GM18505 (cell line): Measurements from ENCODE around the gene PCGF5.
A peak's percentile ranks its signal among the peaks of the same experiment; 100 is the strongest.
"Not testable (repeated sequence)": the region's sequence is repeated elsewhere in the genome, so short reads cannot be mapped to it uniquely, and the experiment has no call there.

Source experiments
- ATAC-seq: cut with Tn5 transposase; IDR thresholded peaks from one replicate; pipeline ENCODE4 v1.9.1; 2021; ENCODE audit not compliant: unreplicated experiment
- POLR2A ChIP-seq: IDR thresholded peaks from 4 replicates; pipeline ENCODE4 v1.6.1; 2011; ENCODE audit warnings: borderline replicate concordance; ENCODE audit not compliant: insufficient read depth, insufficient read length; ENCODE audit errors: extremely low read depth

Gene PCGF5

DNA sequence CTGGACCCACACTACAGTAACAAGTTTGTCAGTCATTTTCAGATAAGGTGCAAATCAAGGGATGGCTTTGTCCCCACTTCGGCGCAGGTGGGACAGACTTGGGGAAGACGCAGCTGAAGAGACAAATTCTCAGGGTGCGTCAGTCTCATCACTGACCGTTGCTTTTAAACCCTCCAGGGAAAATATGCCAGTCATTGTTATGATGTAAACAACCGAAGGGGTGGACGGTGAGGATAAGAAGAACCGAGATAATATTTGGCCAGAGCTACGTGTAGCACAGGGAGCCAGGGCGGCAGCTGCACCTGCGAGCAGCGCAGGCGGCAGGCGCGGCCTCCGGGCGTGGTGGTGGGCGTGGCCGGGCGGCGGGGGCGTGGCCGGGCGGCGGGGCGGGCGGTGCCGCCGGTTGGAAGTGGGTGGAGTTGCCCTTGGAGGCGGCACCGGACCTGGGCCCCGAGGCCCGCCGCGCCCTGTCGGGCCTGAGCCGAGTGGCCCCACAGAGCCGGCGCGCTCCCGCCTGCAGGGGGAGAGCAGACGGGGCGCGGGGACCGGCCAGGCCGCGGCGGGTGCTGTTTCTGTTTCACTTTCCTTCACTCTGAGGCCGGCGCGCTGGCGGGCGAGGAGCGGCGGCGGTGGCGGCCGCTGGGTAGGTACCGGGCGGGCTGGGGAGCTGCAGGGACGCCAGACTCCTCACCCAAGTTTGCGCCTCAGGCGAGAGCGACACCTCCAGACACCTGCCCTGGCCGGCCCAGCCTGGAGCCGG, at the start of gene PCGF5:
PCGF5 (plus strand) TSS at position 470 of the 760 bp plus-strand sequence. CDS start 2,209 bp downstream, outside the sequence.
- ATAC-seq, result peak; percentile 95
- peak; percentile 81 for TF ChIP-seq POLR2A

DNA sequence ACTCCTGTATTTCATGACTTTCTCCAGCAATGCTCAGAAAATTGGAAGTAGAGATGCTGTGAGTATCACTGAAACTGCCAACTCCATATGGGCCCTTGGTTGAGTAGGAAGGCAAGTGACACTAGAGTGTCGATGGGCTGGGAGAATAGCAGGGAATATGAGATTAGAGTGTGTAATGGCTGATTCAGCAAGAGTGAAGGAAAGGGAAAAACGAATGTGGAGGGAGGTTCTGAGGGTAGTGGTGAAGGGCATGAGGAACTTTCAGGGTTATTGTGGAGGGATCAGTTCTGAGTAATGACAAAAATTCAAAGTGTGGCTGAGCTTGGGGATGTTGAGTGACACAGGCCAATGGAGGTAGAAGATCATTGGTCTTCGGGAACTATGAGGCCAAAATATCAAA, 49.0 kb upstream of the PCGF5 start:
- no peak for ATAC-seq
- TF ChIP-seq POLR2A, result no peak

DNA sequence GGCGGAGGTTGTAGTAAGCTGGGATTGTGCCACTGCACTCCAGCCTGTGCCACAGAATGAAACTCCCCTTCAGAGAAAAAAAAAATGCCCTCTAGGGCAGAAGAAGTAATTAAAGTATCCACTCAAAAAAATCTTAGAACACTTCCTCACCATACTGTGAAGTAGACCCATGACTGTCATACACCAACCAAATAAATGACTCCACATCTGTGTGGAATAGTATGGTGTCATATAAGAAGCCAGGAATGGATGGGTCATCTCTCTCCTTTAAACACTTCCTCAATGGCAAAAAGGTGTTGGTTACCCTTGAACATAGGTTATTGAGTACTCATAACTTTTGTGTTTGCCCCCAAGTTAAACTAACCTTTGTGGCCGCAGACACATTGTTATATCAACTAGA, 48.1 kb upstream of the PCGF5 start:
- ATAC-seq, result no peak
- TF ChIP-seq POLR2A, result no peak

DNA sequence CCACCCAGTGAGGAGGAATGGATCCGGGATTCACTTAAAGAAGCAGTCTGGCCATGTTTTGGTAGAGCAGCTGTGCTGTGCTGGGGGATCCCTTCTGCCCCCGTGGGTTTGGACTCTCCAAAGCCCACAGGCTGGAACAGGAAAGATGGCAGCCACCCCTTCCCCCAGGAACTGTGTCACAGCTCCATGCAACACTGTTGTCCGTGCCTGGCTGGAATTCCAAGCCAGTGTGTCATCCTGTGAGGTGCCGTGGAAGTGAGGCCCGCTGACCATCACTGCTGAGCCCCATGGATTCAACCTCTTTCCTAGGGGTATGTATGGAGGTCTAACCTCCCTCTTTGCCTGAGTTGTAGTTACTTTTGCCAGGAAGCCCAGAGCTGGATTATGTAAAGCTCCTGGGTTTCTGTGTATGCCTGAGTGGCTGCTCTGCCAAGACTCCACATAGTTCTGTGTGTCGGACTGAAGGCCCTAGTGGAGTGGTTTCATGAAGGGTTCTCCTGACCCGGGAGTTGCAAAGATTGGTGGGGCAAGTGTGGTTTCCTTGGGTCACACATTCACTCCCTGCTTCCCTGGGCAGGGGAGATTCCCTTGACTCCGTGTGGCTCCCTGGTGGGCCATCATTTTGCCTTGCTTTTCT, 35.1 kb upstream of the PCGF5 start:
- ATAC-seq, result no peak
- no peak for TF ChIP-seq POLR2A

DNA sequence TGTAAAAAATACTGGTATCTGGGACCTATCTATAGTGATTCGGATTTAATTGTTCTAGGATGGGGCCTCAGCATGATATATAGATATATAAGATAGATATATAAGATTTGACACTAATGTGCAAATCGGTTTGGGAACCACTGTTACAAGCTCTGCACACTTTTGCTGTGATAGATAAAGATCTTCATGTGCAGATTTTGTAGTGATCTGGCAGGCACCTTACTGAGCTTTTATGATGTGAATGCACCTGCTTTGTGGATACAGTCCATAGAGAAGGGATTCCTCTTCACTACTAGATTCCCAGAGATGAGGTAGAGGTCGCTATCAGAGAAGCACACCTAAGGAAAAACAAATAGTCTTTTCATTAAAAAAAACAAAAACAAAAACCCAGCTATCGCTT, 33.3 kb upstream of the PCGF5 start:
- no peak for TF ChIP-seq POLR2A
- ATAC-seq, result no peak

DNA sequence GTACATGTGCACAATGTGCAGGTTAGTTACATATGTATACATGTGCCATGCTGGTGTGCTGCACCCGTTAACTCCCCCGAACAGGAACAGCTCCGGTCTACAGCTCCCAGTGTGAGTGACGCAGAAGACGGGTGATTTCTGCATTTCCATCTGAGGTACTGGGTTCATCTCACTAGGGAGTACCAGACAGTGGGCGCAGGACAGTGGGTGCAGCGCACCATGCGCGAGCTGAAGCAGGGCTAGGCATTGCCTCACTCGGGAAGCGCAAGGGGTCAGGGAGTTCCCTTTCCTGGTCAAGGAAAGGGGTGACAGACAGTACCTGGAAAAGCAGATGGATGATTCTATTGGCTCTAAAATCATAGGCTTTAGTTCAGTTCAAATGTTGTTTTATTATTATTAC, 32.5 kb upstream of the PCGF5 start:
- not testable (repeated sequence) for ATAC-seq

DNA sequence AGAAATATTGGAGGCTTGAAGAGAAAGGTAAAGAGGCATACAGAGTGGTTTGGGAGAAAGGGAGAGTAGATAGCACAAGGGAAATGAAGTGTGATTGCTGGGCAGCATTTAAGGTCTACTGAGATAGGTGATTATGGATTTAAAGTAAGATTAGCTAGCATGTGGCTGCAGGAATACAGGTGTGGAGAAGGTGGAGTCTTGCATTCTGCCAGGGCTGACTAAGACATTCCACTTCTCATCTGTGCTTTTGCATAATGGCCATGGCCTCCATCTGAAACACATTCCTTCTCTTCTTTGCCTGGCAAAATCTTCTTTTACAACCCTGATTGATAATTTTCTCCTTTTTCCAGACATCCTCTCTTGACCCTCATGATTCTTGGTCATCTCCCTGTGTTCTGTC, 31.6 kb upstream of the PCGF5 start:
- no peak for TF ChIP-seq POLR2A
- ATAC-seq, result no peak

DNA sequence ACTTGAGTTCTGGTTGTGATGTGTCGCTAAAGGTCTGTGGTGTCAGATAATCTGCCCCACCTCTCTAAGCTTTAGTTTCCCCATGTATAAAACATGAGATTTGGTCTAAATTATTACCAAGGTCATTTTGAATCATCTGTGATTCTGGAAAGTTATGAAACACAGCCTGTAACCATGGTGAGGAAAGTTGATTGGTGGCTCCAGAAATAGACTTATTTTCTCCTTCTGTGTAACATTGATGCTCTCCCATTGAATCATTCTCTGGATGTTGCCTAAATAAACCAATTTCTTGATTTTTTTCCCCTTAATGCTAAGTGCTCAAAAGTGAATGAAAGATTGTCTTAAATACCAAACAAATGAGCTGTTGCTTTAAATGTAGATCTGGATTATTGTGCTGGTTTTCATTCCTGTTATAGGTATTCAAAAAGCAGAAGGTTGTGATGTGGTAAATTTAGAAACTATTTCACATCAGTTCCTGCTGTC, 30.0 kb upstream of the PCGF5 start:
- no peak for ATAC-seq
- TF ChIP-seq POLR2A, result no peak

DNA sequence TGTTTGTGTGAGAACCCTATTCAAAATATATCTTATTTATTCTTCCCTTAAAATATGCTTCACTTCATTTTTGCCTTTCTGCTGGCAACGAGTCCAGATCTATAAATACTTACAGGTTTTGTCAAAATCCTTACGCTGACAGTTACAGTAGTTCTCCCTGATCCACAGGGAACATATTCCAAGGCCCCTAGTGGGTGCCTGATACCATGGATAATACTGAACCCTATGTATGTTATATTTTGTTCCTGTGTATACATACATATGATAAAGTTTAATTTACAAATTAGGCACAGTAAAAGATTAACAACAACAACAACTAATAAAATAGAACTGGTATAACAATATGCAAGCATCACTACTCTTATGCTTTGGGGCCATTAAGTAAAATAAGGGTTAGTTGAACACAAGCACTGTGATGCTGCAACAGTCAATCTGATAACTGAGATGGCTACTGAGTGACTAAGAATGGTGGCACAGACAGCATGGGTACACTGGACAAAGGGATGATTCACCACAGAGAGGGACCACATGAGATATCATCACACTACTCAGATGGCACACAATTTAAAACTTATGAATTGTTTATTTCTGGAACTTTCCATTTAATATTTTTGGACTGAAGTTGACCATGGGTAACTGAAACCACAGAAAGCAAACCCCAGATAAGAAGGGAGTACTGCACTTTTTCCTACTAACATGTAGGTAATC, 29.4 kb upstream of the PCGF5 start:
- ATAC-seq, result peak; percentile 65
- TF ChIP-seq POLR2A, result no peak

DNA sequence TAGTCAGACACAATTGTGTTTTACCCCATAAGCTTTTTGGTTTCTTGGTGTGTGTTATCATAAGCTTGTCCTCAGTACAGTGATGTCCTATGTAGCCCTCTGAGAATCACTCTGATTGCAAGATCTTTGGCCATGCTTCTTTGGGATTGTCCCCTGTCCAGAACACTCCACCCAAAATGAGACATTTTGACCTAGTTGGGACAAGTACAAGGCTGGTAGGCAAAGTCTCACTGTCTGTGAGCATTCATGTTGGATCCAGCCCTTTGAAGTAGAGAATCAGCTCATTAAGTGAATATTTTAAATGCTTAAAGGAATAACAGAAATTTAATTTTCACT, 28.9 kb upstream of the PCGF5 start:
- no peak for TF ChIP-seq POLR2A
- no peak for ATAC-seq

DNA sequence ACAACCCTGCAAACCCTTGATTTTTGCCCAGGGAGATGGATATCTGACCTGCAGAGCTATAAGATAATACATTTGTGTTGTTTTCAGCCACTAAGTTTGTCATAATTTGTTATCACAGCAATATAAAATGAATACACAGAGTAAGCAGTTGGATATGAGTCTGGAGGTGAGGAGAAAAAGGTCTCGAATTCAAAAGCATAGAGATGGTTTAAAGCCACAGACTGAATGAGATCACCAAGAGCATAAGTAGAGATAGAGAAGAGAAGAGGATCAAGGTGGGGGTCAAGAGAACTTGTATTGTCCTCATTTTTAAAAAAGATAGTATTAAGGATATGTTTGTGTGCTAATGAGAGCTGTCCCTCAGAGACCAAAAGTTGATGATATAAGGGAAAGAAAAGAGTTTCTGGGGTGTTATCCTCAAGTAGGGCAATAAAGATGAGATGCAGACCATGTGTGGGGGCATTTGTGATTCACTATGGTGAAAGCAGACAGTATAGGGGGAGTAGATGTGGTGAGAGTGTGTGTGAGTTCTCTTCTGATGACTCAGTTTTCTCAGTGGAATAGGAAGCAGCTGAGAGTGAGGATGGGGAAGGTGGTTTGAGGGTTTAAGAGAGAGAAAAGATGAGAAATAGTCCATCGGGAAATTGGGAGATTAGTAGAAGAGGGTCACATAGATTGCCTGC, 25.8 kb upstream of the PCGF5 start:
- no peak for TF ChIP-seq POLR2A
- no peak for ATAC-seq

DNA sequence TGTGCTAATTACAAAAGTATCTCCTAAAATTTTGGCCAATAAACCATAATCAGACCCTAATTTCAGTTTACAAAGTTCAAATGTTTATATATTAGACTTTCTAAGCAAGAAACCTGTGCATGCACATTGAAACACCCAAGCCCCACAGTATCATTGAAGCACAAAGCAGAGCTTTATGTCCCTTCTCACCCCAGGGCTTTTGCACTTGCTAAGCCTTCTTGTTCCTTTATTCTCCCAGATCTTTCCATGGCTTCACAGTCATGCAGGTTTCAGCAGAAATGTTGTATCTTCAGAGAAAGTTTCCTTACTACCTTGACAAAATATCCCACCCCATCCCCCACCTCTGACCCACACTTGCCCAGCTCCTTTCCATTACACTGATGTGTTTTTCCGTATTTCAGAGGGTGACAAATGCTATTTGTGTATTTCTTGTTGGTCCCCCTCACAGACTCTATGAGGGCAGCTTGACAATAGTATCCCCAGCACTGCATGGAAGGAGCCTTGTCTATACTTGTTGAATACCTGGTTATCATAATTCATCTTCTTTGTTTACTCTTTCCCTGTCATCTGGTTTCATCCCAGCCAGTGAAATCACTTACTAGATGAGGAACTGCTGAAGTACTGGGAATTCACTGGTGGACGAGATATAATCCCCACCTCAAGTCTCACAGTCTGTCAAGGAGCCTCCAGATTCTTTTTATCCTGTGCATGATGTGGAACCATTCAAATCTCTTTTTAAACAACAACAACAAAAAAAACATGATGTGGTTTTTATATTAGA, 24.0 kb upstream of the PCGF5 start:
- no peak for TF ChIP-seq POLR2A
- no peak for ATAC-seq

DNA sequence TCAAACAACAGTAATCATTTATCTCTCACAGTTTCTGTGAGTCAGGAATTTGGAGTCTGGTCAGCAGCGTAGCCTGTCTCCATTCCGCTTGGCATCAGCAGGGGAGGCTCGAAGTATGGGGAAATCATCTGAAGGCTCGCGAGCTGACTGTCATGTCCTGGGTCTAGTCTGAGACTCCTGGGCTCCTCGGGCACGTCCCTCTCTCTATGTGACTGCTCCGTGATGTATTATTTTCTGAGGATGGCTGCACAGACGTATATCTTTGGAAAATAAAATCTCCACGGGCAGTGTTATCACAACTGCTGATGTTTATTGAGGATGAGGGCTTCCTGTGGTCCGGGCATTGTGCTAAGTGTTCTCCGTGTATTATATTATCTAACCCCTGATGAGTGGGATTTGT, 23.3 kb upstream of the PCGF5 start:
- no peak for ATAC-seq
- no peak for TF ChIP-seq POLR2A
